GM13977 (cell line): ENCODE measurements around the gene KRTAP20-3.

ENCODE experiments used
- DNase-seq: peaks from one replicate; pipeline ENCODE4 v3.0.0; 2012; ENCODE audit warnings: low spot score
- in situ Hi-C: fragments of 300-500 bp; cut with MboI; formaldehyde crosslinking; loops from one replicate; pipeline ENCODE4 v1.12.0; 2022; ENCODE audit warnings: low sequenced_read_pairs, low pct_unique_long_range_greater_than_20kb, mixed read lengths, inconsistent platforms; ENCODE audit not compliant: unreplicated experiment
- TF ChIP-seq, protein P1 (sequence below): IDR thresholded peaks from 2 replicates; pipeline ENCODE4 v1.5.1; 2012; ENCODE audit warnings: mild to moderate bottlenecking, control low read depth; ENCODE audit not compliant: insufficient read depth; ENCODE audit errors: extremely low read depth, missing control alignments

Gene KRTAP20-3

DNA sequence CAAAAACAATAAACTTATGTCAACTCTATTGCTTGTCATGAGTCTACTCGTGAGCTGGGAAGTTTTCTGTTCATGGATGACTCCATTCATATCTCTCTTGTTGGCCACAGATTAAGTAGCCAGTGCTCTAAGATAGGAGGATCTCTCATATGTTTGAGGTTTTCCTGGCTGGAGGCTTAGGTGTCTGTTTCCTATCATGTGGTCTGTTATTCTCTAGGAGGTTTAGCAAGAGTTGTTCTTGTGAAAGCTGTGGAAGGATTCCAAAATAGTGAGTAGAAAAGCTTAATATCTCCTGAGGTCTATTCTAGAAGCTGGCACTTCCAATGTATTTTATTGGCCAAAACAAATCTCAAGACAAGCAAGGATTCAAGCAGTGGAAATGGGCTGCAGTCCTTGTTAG is 13.5 kb upstream of the KRTAP20-3 start:
- in situ Hi-C loops, result no loop called here
- no peak for DNase-seq
- TF ChIP-seq, protein P1, sequence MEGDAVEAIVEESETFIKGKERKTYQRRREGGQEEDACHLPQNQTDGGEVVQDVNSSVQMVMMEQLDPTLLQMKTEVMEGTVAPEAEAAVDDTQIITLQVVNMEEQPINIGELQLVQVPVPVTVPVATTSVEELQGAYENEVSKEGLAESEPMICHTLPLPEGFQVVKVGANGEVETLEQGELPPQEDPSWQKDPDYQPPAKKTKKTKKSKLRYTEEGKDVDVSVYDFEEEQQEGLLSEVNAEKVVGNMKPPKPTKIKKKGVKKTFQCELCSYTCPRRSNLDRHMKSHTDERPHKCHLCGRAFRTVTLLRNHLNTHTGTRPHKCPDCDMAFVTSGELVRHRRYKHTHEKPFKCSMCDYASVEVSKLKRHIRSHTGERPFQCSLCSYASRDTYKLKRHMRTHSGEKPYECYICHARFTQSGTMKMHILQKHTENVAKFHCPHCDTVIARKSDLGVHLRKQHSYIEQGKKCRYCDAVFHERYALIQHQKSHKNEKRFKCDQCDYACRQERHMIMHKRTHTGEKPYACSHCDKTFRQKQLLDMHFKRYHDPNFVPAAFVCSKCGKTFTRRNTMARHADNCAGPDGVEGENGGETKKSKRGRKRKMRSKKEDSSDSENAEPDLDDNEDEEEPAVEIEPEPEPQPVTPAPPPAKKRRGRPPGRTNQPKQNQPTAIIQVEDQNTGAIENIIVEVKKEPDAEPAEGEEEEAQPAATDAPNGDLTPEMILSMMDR, result no peak

DNA sequence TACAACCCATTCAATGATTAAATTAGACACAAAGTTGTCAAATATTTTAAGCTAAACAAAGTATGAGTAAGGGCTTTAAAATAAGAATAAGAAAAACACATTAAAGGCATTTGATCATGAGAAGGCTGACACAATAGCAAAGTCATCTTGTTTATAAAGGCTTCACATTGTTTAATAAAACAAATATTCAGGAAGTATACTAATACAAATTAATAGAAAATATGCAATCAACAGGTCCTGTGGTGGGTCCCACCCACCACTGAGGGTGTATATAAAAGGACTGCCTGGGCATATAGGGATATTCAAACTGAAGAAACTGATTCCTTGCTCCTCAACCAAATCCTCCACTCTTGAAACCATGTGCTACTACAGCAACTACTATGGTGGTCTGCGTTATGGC is 7.8 kb upstream of the KRTAP20-3 start, which contains the start of gene KRTAP20-2:
Gene KRTAP20-2 (plus strand): TSS at position 301 of the 400 bp plus-strand sequence. CDS start 58 bp downstream, at position 359.
- in situ Hi-C loops, result no loop called here
- no peak for DNase-seq
- TF ChIP-seq, protein P1, result no peak

DNA sequence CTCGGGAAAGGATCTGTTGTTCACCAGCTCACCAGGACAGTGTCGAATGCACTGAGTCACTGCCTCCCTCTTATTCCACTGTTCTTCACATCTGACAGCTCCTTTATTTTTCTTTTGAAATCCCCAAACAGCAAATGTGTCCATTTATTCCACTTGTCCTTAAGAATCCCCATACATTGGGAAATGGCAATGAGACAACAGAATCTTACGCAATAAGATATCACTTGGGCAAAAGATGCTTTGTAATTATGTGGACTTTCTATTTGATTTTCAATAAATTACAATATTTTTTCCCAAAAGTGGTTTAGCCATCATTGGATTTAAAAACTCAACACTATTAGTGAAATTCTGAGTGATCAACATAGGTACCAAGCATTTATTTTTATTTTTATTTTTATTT is 4.0 kb upstream of the KRTAP20-3 start:
- in situ Hi-C loops, result no loop called here
- no peak for DNase-seq
- TF ChIP-seq, protein P1, result no peak

DNA sequence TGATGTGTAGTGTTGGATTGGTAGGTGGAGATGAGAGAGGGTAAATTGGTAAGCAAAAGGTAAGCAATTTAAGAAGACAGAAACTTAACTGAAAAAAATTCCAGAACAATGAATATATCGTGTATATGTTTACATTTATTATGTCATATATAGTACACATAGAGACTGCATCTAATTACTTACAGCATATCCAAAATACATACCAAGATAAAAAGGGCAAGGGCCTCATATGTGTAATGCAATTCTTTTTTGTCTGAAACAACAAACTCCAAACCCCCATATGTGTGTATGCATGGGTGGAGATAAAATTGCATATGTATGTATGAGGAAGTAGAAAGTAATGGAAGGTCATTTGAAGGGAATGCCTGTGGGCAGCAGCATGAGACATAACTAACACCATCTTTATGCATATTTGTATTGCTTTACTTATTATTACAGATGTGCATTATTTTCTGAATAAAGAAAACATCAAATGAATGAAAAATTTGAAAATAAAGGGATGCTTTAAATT is 4.3 kb downstream of the KRTAP20-3 start:
- TF ChIP-seq, protein P1, result no peak
- DNase-seq, result no peak
- in situ Hi-C loops, result no loop called here

DNA sequence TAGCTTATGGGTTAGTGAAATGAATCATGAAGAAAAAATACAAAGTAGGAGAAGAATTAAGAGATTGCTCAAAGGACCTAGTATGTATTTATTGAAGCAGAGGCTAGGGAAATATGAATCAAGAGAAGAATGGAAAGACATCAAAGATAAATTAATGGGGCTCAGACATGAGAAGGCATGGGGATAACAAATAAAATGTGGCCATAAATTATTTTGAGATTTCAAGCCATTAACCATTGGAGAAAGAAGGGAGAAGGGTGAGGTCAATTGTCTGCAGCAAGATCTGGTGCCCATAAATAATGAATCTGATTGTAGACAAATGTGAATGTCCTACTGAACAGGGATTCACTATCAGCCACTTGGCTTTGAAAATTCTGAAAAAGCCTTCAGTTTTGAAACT is 10.2 kb downstream of the KRTAP20-3 start:
- in situ Hi-C loops, result no loop called here
- DNase-seq, result no peak
- TF ChIP-seq, protein P1, result no peak

DNA sequence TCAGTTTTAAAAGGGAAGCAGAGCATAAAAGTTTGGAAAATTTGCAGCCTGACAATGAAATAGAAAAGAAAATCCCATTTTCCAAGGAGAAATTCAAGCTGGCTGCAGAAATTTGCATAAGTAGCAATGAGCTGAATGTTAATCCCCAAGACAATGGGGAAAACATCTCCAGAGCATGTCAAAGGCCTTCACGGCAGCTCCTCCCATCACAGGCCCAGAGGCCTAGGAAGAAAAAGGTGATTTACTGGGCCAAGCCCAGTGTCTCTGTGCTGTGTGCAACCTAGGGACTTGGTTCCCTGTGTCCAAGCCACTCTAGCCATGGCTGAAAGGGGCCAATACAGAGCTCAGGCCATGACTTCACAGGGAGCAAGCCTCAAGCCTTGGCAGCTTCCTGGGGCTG is 26.1 kb downstream of the KRTAP20-3 start:
- TF ChIP-seq, protein P1, result no peak
- in situ Hi-C loops, result no loop called here

More for the DNA sequence above, 26.1 kb downstream of the KRTAP20-3 start:
- no peak for DNase-seq
